ENCODE data around the gene CCDC90B. TPM values are rescaled to one million over a fixed set of nuclear protein-coding genes. Genes with fewer than 3 reads are reported as not detected.

The CCDC90B gene
- total and polyA plus RNA-seq, 2 donors (not counting 3 experiments of a cell fraction or from before 2014, with no cell fraction given) = 24.3 to 45.8 TPM

DNA sequence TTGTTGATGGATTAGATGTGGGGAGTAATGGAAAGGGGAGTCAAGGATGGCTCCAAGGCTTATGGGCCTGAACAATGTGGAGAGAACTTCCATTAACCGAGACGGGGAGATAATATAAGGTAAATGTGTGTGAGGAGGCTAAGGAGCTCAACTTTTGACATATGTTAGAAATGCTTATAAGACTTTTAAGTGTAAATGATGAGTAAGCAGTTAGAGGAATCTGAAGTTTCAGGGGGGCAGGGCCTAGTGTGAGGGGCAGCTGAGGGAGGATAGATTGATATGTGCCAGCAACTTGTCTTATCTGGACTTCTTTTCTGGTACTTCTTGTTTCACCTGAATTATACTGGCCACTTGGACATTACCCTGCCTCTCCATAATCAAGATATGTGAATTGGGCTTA lies 62.7 kb downstream of the CCDC90B start:
- no peaks in the 10 kb centered on the region for H3K9me3 ChIP-seq (replicated peaks; ENCODE audit: control insufficient read depth, insufficient read depth, low read length)
- no TSS peak for BruUV-seq (replicated peaks)
- H3K9me1 ChIP-seq (replicated peaks; ENCODE audit: control insufficient read depth, extremely low read depth, insufficient read depth, low read length) = no peaks in the 10 kb centered on the region
- no peaks in the 10 kb centered on the region for H3K27me3 ChIP-seq (ENCODE audit: control insufficient read depth in 2 of 2, insufficient read depth in 2 of 2, low read length in 2 of 2)
- H3K4me3 ChIP-seq (replicated peaks in 1 of 3; ENCODE audit: insufficient read depth in 1 of 3, low read depth in 1 of 3, low read length in 3 of 3) = no peak overlapping the region
- TF ChIP-seq EZH2 (IDR thresholded peaks at IDR 0.05; ENCODE audit: borderline replicate concordance, low read depth, low read length, severe bottlenecking) (no peak), JUN (IDR thresholded peaks at IDR 0.05; ENCODE audit: borderline replicate concordance, insufficient read depth, insufficient read length, low read depth) (no peak), POLR2AphosphoS5 (IDR thresholded peaks at IDR 0.05; ENCODE audit: insufficient read depth, low read depth, low read length) (no peak), GATA2 (IDR thresholded peaks at IDR 0.05; ENCODE audit: insufficient read depth, insufficient read length, low read depth, low read length) (no peak), MYC (IDR thresholded peaks at IDR 0.05; ENCODE audit: low read depth, low read length) (no peak), FOS (IDR thresholded peaks at IDR 0.05; ENCODE audit: borderline replicate concordance, insufficient read depth, low read length) (no peak)
- TF ChIP-seq, protein P1, sequence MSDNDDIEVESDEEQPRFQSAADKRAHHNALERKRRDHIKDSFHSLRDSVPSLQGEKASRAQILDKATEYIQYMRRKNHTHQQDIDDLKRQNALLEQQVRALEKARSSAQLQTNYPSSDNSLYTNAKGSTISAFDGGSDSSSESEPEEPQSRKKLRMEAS (IDR thresholded peaks at IDR 0.05; ENCODE audit: insufficient read depth, insufficient read length) = no peak
- no peak for DNase-seq (ENCODE audit: low read depth, low spot score)
- no peak overlapping the region for H2AFZ ChIP-seq (ENCODE audit: low read depth, low read length)
- H3K9ac ChIP-seq (replicated peaks; ENCODE audit: extremely low read depth, insufficient read depth, low read length) = no peak overlapping the region
- intact Hi-C loops (cut with micrococcal nuclease) (no loop called here), dilution Hi-C loops (cut with MboI; ENCODE audit: extremely low pct_ligation_motif_present, low sequenced_read_pairs) (no loop called here)
- H3K36me3 ChIP-seq (ENCODE audit: control insufficient read depth in 2 of 2, extremely low read depth in 1 of 2, insufficient read depth in 2 of 2, low read length in 2 of 2) = no peaks in the 10 kb centered on the region
- no peak overlapping the region for H3K4me2 ChIP-seq (ENCODE audit: insufficient read depth, low read length)
- H3K4me1 ChIP-seq (ENCODE audit: control insufficient read depth, extremely low read depth, insufficient read depth, low read length) = no peaks in the 10 kb centered on the region
- H3K27ac ChIP-seq (ENCODE audit: insufficient read depth, low read depth, low read length) = no peak overlapping the region
- no peaks in the 10 kb centered on the region for H4K20me1 ChIP-seq (replicated peaks; ENCODE audit: control insufficient read depth, extremely low read depth, insufficient read depth, low read length)
- no peak for FAIRE-seq
- H3K79me2 ChIP-seq (ENCODE audit: control insufficient read depth, insufficient read depth, low read length) = no peaks in the 10 kb centered on the region
- ChIA-PET POLR2A (no interaction called here), CTCF (interaction anchor here (1.4 kb wide), 1 partner anchor 26 kb away, joined by 3 read pairs; no protein-coding TSS in a partner anchor)

DNA sequence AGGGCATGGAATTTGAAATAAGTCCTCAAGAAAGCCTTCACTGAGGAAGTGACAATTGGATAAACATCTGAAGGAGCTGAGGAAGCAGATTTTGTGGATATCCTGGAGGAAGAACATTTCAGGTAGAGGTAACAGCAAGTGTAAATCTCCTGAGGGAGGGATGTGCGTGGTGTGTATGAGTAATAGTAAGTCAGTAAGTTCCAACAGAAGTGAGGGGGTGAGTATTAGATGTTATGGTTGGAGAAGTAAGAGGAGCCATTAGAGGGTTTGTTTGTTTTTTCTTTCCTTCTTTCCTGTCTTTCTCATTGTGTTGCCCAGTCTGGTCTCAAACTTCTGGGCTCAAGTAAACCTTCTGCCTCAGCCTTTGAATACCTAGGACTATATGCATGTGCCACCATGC lies 63.7 kb downstream of the CCDC90B start:
- Histone ChIP-seq H4K20me1 (replicated peaks; ENCODE audit: control insufficient read depth, extremely low read depth, insufficient read depth, low read length) (no peaks in the 10 kb centered on the region), H3K27me3 (ENCODE audit: control insufficient read depth in 2 of 2, insufficient read depth in 2 of 2, low read length in 2 of 2) (no peaks in the 10 kb centered on the region), H3K4me3 (replicated peaks in 1 of 3; ENCODE audit: insufficient read depth in 1 of 3, low read depth in 1 of 3, low read length in 3 of 3) (no peak overlapping the region), H3K36me3 (ENCODE audit: control insufficient read depth in 2 of 2, extremely low read depth in 1 of 2, insufficient read depth in 2 of 2, low read length in 2 of 2) (no peaks in the 10 kb centered on the region), H3K9ac (replicated peaks; ENCODE audit: extremely low read depth, insufficient read depth, low read length) (no peak overlapping the region), H3K9me1 (replicated peaks; ENCODE audit: control insufficient read depth, extremely low read depth, insufficient read depth, low read length) (no peaks in the 10 kb centered on the region), H2AFZ (ENCODE audit: low read depth, low read length) (no peak overlapping the region), H3K27ac (ENCODE audit: insufficient read depth, low read depth, low read length) (no peak overlapping the region), H3K4me1 (ENCODE audit: control insufficient read depth, extremely low read depth, insufficient read depth, low read length) (no peaks in the 10 kb centered on the region), H3K9me3 (replicated peaks; ENCODE audit: control insufficient read depth, insufficient read depth, low read length) (no peaks in the 10 kb centered on the region), H3K4me2 (ENCODE audit: insufficient read depth, low read length) (no peak overlapping the region), H3K79me2 (ENCODE audit: control insufficient read depth, insufficient read depth, low read length) (no peaks in the 10 kb centered on the region)
- intact Hi-C loops (cut with micrococcal nuclease) (no loop called here), dilution Hi-C loops (cut with MboI; ENCODE audit: extremely low pct_ligation_motif_present, low sequenced_read_pairs) (no loop called here)
- TF ChIP-seq EZH2 (IDR thresholded peaks at IDR 0.05; ENCODE audit: borderline replicate concordance, low read depth, low read length, severe bottlenecking) (no peak), CTCF (IDR thresholded peaks at IDR 0.05; ENCODE audit: extremely low read depth in 1 of 2, insufficient read depth in 1 of 2, low read depth in 1 of 2, low read length in 2 of 2) (no peak), POLR2A (IDR thresholded peaks at IDR 0.05; ENCODE audit: low read depth, low read length) (no peak), POLR2AphosphoS5 (IDR thresholded peaks at IDR 0.05; ENCODE audit: insufficient read depth, low read depth, low read length) (no peak), MYC (IDR thresholded peaks at IDR 0.05; ENCODE audit: low read depth, low read length) (no peak), FOS (IDR thresholded peaks at IDR 0.05; ENCODE audit: borderline replicate concordance, insufficient read depth, low read length) (no peak), GATA2 (IDR thresholded peaks at IDR 0.05; ENCODE audit: insufficient read depth, insufficient read length, low read depth, low read length) (no peak), JUN (IDR thresholded peaks at IDR 0.05; ENCODE audit: borderline replicate concordance, insufficient read depth, insufficient read length, low read depth) (no peak)
- TF ChIP-seq, protein P1 (IDR thresholded peaks at IDR 0.05; ENCODE audit: insufficient read depth, insufficient read length) = no peak
- no peak for FAIRE-seq
- no peak for DNase-seq (ENCODE audit: low read depth, low spot score)
- ChIA-PET CTCF (interaction anchor here (0.9 kb wide), 1 partner anchor 258 kb away, joined by 3 read pairs; no protein-coding TSS in a partner anchor), POLR2A (no interaction called here)
- BruUV-seq (replicated peaks) = no TSS peak
